Astrocyte of the cerebellum (primary cell): Measurements from ENCODE around the gene CFAP46.

Experiments
- DNase-seq: peaks from one replicate; pipeline ENCODE4 v3.0.0-alpha.2; 2011; ENCODE audit warnings: low read depth
- H3K4me3 ChIP-seq: 2 replicates; pipeline ENCODE4 v1.5.1; 2011; ENCODE audit warnings: mild to moderate bottlenecking, low read depth, low read length, moderate library complexity
- CTCF ChIP-seq: IDR thresholded peaks from 2 replicates; pipeline ENCODE4 v1.5.1; 2012; ENCODE audit warnings: low read length, low read depth, moderate library complexity, mild to moderate bottlenecking; ENCODE audit errors: missing control alignments
- in situ Hi-C: cut with HindIII; loops from 2 replicates; pipeline ENCODE4 v1.10.0; 2017; ENCODE audit warnings: low sequenced_read_pairs

The CFAP46 gene

GRCh38 chr10:132984008-132984295, 41.6 kb upstream of the CFAP46 start:
- no peak for TF ChIP-seq CTCF
- DNase-seq, result no peak
- in situ Hi-C loops, result no loop called here
- H3K4me3 ChIP-seq, result no peak overlapping the region

DNA sequence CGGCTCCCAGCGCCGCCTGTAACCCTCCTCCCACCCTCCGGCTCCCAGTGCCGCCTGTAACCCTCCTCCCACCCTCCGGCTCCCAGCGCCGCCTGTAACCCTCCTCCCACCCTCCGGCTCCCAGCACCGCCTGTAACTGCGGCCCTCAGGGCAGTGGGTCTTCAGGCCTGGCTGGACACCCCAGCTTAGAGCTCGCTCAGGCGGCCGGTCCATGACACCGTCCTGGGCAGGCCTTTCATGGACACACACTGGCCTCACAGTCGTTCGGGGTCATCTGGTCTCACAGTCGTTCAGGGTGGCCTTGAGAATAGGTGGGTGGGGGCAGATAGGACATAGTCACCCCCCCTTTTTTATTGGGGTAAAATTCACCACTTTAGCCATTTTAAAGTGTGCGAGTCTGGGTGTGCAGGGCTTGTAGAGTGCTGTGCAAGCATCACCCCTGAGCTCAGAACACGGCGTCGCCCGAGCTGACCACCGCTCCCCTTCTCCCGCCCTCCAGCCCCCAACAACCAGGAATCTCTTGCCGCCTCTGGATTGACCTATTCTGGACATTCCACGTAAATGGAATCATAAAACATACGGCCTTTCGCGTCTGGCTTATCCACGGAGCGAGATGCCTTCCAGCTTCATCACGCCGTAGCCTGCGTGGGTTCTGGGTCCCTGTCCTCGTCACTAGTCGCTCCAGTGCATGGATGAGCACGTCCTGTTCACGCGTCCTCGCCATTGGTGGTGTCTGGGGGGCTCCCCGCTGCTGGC, 41.1 kb upstream of the CFAP46 start:
- H3K4me3 ChIP-seq, result no peak overlapping the region
- TF ChIP-seq CTCF, result no peak
- no peak for DNase-seq
- in situ Hi-C loops, result no loop called here

- DNase-seq, result no peak
- no peak for TF ChIP-seq CTCF
- in situ Hi-C loops, result no loop called here
Observed at GRCh38 chr10:132982301-132982989, 40.1 kb upstream of the CFAP46 start.

DNA sequence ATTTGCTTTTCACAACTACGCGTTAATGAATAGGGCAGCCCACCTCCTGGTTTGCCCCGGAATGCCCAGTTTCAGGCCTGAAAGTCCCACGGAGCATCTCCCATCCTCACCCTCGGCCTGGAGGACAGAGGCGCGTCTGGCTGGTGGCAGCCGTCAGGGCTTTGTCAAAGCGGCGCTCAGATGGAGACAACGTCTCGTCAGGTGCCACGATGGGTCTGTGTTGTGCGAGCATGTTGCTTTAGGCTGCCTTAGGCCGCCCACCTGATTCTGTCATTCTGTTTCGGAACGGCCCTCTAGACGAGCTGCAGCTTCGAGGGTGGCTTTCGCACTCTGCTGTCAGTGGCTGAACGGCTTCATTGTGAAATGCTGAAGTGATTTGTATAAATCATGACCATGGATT, 39.4 kb upstream of the CFAP46 start:
- H3K4me3 ChIP-seq, result no peak overlapping the region
- in situ Hi-C loops, result no loop called here
- no peak for DNase-seq
- no peak for TF ChIP-seq CTCF

More at GRCh38 chr10:132982301-132982989, 40.1 kb upstream of the CFAP46 start:
- no peak overlapping the region for H3K4me3 ChIP-seq

DNA sequence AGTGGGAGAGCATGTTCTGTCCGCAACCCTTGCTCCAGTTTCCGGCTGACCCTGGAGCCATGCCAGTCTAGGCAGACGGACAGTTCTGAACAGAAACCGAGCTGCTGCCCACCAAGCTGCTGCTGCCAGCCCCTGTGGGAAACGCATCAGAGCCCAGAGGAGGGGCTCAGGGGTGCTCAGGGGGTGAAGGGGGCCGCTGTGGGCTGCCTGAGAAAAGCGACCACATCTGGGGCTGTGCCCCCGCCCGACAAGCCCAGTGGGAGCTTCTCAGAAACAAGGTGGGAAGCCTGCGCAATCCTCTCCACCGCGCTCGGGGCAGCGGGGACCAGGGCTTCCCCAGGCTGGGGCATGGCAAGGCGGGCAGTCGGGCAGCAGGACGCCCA, 38.8 kb upstream of the CFAP46 start:
- DNase-seq, result no peak
- in situ Hi-C loops, result no loop called here
- no peak for TF ChIP-seq CTCF
- H3K4me3 ChIP-seq, result no peak overlapping the region

DNA sequence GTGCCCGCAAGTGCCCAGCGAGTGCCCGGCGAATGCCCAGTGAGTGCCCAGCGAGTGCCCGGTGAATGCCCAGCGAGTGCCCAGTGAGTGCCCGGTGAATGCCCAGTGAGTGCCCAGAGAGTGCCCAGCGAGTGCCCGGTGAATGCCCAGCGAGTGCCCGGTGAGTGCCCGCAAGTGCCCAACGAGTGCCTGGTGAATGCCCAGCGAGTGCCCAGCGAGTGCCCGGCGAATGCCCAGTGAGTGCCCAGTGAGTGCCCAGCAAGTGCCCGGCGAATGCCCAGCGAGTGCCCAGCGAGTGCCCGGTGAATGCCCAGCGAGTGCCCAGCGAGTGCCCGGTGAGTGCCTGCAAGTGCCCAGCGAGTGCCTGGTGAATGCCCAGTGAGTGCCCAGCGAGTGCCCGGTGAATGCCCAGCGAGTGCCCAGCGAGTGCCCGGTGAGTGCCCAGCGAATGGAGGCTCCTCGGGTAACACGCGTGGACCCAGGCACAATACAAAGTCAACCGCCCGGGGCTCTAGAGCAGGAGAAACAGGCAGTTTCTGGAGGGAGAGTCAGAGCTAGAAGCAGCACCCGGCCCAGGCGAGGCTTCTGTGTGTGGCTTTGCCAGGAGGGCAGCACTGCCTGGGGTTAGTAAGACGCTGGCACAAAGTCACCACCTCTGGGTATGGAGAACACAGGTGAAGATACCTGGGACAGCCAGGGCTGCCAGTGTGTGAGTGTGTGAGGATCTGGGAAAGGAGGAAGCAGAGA, 38.2 kb upstream of the CFAP46 start:
- in situ Hi-C loops, result no loop called here
- DNase-seq, result no peak
- H3K4me3 ChIP-seq, result no peak overlapping the region
- TF ChIP-seq CTCF, result no peak
